ENCODE data around the gene ITGA3.
A peak's percentile ranks its signal among the peaks of the same experiment; 100 is the strongest.

Gene ITGA3

DNA sequence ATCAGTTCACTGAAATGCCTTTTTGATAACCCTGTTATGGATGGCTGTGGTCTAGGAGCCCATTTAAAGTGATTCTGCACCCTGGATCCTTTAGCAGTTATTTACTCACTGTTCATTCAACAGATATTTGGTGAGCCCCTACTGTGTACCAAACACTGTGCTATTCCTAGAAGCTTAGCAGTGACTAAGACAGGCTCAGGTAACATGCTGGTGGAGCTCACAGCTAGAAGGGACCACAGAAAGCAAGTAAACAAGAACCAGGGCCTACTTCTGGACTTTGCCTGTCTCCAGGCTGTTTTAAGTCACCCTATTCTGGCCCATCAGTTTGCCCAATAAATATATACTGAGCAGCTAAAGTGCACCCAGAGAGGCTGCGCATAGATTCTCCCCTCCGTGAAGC is 11.1 kb downstream of the ITGA3 start:
- DNase-seq (ENCODE audit: low read depth in 2 of 3, low spot score in 2 of 3), result no peak

DNA sequence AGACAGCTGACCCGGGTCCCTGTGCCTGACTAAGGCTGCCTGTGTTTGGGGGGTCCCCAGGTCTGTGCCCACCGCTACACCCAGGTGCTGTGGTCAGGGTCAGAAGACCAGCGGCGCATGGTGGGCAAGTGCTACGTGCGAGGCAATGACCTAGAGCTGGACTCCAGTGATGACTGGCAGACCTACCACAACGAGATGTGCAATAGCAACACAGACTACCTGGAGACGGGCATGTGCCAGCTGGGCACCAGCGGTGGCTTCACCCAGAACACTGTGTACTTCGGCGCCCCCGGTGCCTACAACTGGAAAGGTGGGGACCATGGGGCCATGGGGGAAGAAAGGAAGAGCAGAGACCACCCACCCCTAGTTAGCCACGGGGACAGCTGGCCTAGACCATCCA is 12.1 kb downstream of the ITGA3 start:
- DNase-seq (ENCODE audit: low read depth in 2 of 3, low spot score in 2 of 3), result no peak

DNA sequence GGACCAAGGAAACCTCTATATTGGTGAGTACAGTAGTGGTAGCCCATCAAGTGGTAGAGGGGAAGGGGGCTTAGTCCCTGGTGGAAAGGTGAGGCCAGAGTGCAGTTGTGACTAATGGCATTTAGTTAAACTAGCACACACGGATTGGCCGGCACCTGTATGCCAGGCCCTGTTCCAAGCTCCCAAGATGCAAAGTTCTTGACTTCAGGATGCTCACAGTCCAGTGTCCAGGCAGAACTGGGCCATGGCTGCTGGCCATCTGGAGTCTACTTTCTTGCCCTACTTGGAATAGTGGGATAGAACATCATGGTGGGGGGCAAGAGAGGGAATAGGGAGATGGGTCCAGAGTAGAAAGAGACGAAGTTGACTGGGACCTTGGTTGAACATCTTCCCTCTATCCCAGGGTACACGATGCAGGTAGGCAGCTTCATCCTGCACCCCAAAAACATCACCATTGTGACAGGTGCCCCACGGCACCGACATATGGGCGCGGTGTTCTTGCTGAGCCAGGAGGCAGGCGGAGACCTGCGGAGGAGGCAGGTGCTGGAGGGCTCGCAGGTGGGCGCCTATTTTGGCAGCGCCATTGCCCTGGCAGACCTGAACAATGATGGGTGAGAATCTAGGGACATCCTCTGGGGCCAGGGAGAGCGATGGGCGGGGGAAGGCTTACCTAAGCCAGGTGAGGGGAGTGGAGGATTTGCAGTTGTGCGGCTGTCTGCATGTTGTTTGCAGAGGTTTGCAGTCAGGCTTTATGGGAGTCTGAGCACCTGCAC is 15.2 kb downstream of the ITGA3 start:
- no peak for DNase-seq (ENCODE audit: low read depth in 2 of 3, low spot score in 2 of 3)

DNA sequence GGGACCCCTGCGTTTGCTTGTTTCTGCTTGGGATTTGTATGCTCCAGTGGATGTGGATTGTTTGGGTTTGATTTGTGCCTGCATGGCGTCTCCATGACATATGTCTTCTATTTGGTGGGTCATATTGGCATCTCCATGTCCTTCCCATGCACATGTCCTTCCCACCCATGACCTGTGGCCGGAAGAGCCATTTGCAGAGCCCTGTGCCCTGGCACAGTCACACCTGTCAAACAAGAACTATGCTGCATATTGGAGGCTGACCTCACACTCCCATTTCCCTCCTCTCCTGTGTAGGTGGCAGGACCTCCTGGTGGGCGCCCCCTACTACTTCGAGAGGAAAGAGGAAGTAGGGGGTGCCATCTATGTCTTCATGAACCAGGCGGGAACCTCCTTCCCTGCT is 15.8 kb downstream of the ITGA3 start:
- DNase-seq (ENCODE audit: low read depth in 2 of 3, low spot score in 2 of 3), result no peak

DNA sequence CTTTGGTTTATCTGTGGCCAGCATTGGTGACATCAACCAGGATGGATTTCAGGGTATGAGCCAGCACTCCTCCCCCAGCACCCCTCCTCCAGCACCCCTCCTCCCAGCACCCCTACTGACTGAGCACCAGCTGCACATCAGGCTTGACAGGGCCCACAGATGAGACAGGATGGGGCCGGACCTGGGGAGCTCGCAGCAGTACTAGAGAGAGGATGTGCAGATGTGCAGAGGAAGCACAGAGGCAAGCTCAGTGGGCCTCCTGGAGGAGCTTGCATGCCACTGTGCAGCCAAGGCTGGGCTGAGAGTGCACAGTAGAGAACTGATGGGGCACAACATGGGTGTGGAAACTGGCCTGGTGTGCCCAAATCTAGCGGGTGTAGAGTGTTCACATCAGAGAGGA is 16.2 kb downstream of the ITGA3 start:
- DNase-seq (ENCODE audit: low read depth in 2 of 3, low spot score in 2 of 3), result no peak

DNA sequence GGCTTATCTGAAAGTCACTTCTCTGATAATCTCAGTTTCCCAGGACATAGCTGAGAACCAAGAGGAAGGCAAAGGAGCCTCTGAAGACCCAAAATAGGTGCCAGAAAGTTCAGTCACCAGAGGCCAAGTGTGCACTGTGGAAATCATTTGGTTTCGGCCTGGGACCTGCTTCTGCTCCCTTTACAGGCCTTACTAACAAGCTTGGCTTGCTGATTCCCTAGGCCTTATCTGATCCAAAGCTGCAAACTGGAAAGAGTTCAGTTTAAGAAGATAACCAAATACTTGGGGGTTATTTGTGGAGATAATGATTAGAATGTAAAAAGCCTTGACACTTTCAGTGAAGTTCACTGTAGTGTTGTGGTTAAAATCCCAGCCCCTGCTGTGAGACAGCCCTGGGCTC is 17.0 kb downstream of the ITGA3 start:
- no peak for DNase-seq (ENCODE audit: low read depth in 2 of 3, low spot score in 2 of 3)

DNA sequence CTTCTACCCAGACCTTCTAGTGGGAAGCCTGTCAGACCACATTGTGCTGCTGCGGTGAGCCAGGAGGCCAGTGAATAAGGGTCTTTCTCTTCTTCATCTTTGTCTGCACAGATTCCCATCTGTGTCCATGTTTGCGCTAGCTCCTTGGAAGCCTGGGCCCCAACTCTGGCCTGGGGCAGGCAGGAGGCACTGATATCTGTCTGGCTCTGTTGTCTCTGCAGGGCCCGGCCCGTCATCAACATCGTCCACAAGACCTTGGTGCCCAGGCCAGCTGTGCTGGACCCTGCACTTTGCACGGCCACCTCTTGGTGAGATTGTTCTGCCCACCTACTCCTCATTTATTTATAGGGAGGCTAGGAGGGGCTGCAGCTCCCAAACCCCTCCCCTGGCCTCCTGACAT is 18.3 kb downstream of the ITGA3 start:
- no peak for DNase-seq (ENCODE audit: low read depth in 2 of 3, low spot score in 2 of 3)

DNA sequence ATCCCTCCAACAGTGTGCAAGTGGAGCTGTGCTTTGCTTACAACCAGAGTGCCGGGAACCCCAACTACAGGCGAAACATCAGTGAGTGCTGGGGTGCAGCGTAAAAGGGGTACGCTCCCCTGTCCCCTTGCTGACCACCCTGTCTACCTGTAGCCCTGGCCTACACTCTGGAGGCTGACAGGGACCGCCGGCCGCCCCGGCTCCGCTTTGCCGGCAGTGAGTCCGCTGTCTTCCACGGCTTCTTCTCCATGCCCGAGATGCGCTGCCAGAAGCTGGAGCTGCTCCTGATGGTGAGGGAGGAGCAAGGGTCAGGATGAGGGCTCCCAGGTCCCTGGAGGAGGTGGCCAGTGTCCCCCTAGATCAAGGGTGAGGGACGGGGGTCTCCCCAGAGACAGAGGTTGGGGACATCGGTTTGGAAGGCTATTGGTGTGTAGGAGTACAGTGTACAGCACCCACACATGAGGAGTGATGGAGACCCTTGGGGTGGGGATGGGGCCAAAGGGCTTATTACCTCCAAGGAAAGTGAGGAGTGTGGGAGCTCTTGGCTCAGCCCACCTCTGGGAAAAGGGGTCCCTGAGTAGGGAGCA is 19.6 kb downstream of the ITGA3 start:
- DNase-seq (ENCODE audit: low read depth in 2 of 3, low spot score in 2 of 3), result no peak

DNA sequence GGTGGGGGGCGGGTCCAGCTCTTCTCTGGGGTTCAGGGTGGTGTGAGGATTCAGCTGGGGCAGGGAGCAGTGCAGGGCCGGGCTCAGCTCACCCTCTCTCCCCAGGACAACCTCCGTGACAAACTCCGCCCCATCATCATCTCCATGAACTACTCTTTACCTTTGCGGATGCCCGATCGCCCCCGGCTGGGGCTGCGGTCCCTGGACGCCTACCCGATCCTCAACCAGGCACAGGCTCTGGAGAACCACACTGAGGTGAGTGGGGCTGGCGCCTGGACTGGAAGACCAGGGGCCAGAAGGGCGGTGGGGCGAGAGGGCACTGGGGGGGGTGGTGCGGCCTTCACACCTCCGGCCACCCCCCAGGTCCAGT is 20.3 kb downstream of the ITGA3 start:
- no peak for DNase-seq (ENCODE audit: low read depth in 2 of 3, low spot score in 2 of 3)

DNA sequence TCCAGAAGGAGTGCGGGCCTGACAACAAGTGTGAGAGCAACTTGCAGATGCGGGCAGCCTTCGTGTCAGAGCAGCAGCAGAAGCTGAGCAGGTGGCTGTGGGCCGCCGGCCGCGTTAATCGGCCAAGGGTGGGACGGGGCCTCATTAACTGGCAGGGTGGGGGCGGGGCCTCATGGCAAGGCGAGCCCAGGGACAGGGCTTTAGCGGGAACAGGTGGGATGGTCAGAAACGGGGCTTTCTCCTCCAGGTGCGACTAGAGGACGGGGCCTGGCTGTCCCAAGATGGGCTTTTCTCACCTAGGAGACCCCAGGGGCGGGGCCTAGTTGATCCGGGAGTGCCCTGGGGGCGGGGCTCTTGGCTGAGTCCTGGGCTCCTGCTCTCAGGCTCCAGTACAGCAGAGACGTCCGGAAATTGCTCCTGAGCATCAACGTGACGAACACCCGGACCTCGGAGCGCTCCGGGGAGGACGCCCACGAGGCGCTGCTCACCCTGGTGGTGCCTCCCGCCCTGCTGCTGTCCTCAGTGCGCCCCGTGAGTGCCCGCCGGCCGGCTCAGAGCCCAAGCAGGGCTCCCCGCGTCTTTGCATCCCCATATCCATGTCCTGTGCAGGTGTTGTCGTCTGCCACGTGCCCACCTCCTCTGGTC is 20.8 kb downstream of the ITGA3 start:
- DNase-seq (ENCODE audit: low read depth in 2 of 3, low spot score in 2 of 3), result no peak

DNA sequence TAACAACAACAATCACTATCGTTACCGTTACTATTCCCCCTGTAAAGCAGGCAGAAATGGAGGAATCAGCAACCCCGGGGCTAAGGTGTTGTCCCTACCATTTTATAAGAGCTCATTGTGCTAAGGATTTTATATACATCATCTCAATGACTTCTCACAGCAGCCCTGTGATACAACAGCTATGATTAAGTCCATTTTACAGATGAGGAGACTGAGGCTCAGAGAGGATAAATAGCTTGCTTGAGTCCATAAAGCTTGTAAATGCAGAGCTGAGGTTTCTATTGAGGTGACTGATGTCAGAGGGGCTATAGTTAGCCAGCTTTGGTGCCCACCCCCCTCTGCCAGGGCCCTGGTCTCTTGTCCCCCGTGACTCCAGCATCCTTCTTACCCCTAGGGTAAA is 22.5 kb downstream of the ITGA3 start:
- no peak for DNase-seq (ENCODE audit: low read depth in 2 of 3, low spot score in 2 of 3)

DNA sequence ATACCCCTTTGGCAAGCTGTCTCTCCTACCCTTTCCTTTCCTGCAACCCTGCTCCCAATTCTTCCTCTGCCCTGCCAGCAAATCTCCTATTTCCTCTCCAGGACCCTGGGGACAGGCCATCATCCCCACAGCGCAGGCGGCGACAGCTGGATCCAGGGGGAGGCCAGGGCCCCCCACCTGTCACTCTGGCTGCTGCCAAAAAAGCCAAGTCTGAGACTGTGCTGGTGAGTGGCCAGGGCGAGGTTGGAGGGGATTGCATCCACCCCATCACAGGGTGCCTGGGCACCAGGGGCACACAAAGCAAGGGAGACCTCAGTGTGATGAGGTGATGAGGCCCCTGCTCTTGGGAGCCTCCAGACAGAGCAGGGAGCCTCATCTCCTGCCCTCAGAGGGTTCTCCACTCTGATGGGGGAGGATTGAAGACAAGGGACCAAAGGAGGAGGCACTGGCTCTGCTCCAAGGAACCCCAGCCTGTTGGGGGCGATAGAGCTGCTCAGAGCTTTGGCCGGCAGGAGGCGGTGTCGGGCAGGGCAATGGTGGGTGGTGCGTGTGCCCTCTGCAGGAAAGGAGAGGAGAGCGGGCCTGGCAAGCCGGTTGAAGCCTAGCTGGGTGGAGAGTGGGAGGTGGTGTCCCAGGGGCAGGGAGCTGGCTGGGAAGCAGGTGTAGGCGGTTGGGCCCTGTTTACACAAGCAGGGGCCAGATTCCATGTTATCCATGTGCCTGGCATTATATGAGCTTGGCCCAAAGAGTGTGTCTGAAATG is 23.6 kb downstream of the ITGA3 start:
- DNase-seq (ENCODE audit: low read depth in 2 of 3, low spot score in 2 of 3), result no peak

DNA sequence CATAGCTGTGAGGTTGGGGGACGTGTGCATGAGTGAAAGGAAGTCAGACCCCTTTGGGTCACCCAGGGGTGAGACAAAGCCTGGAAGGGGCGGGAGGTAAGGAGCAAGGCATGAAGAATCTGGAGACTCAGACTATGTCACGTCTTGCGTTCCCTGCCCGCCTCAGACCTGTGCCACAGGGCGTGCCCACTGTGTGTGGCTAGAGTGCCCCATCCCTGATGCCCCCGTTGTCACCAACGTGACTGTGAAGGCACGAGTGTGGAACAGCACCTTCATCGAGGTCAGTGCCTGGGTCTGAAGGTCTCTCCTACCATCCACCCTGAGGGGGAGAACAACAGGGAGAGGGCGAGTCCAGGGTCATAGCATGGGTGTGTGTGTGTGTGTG is 24.2 kb downstream of the ITGA3 start:
- DNase-seq (ENCODE audit: low read depth in 2 of 3, low spot score in 2 of 3), result no peak

DNA sequence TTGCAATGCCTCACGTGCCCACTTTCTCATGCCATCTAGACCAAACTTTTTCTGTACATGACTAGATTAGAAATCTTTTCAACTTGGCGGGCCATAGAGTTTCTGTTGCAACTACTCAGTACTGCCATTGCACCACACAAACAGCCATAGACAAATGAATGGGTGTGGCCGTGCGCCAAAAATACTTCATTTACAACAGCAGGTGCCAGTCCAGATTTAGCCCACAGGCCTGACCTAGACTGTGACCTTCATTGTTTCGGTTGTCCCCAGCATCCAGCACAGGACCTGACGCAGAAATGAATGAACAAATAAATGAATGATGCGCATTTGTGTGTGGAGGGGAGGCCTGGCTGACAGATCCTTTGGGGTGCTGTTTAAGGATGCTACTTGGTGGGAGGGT is 24.9 kb downstream of the ITGA3 start:
- no peak for DNase-seq (ENCODE audit: low read depth in 2 of 3, low spot score in 2 of 3)

DNA sequence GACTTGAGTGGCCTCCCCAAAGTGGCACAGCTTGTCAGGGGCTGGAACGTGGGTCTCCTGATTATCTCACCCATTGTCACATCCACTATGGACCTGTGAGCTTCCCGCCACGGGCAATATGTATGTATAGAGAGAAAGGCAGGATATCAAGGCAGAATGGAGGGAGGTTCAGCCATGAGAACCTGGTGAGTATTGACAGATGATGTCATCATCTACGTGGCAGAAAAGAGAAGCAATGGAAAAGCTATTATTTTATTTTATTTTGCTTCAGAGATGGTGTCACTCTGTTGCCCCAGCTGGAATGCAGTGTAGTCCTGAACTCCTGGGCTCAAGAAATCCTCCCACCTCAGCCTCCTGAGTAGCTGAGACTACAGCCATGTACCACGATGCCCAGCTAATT is 25.8 kb downstream of the ITGA3 start:
- no peak for DNase-seq (ENCODE audit: low read depth in 2 of 3, low spot score in 2 of 3)

DNA sequence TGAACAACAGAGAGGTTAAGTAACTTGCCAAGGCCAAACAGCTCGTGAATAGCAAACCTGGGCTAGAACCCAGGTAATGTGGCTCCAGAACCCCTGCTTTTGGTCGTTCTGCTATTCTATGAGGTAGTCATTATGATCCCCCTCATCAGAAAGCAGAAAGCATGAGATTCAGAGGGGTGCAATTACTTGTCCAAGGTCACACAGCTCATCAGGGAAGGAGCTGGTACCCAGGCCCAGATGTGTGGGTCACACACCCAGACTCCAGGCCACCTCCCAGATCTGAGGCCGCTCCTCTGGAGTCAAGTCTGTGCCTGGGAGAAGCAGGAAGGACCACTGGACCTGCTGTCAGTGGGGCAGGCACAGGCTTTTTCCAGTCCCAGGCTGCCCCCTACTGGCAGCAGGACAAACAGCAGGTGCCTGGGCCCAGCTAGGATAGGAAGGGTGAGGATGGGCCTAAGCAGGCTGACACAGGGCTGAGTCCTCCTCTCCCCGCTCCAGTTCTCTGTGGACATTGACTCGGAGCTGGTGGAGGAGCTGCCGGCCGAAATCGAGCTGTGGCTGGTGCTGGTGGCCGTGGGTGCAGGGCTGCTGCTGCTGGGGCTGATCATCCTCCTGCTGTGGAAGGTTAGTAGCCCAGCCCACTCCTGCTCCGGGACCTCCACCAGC is 31.5 kb downstream of the ITGA3 start:
- DNase-seq (ENCODE audit: low read depth in 2 of 3, low spot score in 2 of 3), result peak; percentile 62 to 83 (median 68)

DNA sequence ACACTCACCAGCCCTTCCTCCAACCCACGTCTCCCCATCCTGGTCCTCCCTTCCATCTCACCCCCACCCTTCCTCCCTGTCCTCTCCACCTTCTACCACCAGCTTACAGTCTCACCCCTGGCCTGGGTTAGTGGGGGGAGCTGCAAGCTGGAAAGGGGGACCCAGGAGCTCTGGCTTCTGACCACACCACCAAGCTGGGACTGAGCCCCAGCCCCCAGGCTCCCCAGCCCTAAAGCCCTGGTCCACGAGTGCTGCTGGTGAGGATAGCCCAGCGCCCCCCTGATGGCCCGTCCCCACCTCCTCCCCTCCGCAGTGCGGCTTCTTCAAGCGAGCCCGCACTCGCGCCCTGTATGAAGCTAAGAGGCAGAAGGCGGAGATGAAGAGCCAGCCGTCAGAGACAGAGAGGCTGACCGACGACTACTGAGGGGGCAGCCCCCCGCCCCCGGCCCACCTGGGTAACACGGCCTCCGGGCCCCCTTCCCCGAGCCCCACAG is 32.0 kb downstream of the ITGA3 start:
- DNase-seq (ENCODE audit: low read depth in 2 of 3, low spot score in 2 of 3), result no peak

DNA sequence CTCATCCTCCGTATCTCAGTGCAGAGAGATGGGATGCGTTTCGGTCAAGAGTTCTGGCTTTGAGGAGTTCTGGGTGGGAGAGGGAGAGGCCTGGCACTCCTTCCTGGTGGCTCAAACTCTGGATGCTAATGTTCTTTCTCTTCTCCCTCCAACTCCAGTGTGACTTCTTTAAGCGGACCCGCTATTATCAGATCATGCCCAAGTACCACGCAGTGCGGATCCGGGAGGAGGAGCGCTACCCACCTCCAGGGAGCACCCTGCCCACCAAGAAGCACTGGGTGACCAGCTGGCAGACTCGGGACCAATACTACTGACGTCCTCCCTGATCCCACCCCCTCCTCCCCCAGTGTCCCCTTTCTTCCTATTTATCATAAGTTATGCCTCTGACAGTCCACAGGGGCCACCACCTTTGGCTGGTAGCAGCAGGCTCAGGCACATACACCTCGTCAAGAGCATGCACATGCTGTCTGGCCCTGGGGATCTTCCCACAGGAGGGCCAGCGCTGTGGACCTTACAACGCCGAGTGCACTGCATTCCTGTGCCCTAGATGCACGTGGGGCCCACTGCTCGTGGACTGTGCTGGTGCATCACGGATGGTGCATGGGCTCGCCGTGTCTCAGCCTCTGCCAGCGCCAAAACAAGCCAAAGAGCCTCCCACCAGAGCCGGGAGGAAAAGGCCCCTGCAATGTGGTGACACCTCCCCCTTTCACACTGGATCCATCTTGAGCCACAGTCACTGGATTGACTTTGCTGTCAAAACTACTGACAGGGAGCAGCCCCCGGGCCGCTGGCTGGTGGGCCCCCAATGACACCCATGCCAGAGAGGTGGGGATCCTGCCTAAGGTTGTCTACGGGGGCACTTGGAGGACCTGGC is 33.3 kb downstream of the ITGA3 start:
- no peak for DNase-seq (ENCODE audit: low read depth in 2 of 3, low spot score in 2 of 3)

DNA sequence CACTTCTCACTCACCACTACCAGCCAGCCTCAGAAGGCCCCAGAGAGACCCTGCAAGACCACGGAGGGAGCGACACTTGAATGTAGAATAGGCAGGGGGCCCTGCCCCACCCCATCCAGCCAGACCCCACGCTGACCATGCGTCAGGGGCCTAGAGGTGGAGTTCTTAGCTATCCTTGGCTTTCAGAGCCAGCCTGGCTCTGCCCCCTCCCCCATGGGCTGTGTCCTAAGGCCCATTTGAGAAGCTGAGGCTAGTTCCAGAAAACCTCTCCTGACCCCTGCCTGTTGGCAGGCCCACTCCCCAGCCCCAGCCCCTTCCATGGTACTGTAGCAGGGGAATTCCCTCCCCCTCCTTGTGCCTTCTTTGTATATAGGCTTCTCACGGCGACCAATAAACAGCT is 34.2 kb downstream of the ITGA3 start:
- DNase-seq (ENCODE audit: low read depth in 2 of 3, low spot score in 2 of 3), result no peak

Data from activated CD8-positive, alpha-beta memory T cell treated with anti-CD3 and anti-CD28 coated beads for 48 hours (primary cell).